Activated CD8-positive, alpha-beta T cell treated with anti-CD3 and anti-CD28 coated beads for 36 hours (primary cell): ENCODE data around the gene NPIPB12. TPM values are rescaled to one million over a fixed set of nuclear protein-coding genes. Genes with fewer than 3 reads are reported as not detected.
"Not testable (repeated sequence)": the region's sequence is repeated elsewhere in the genome, so short reads cannot be mapped to it uniquely, and the experiment has no call there.

Experiments
- ATAC-seq: fragments of 200-7000 bp; cut with Tn5 transposase; one replicate; pipeline ENCODE4 v1.10.0; 2021; ENCODE audit warnings: mild to moderate bottlenecking, moderate library complexity
- CTCF ChIA-PET: fragments of 350-600 bp; sonication (Branson Sonifier 250); formaldehyde crosslinking; loops from one replicate; lab custom pipeline; 2021; ENCODE audit warnings: antibody characterized with exemption; lab: Charles Lee
- POLR2A ChIA-PET: fragments of 350-600 bp; sonication (Branson Sonifier 250); formaldehyde crosslinking; loops from one replicate; lab custom pipeline; 2021; ENCODE audit warnings: antibody characterized with exemption; lab: Charles Lee
- DNase-seq: peaks from one replicate; pipeline ENCODE4 v3.0.0-alpha.2; 2020
- H3K27ac Mint-ChIP-seq: one replicate; pipeline ENCODE4 v1.8.0; 2021; ENCODE audit warnings: mild to moderate bottlenecking, mixed read lengths
- H3K27me3 Mint-ChIP-seq: one replicate; pipeline ENCODE4 v1.8.0; 2021; ENCODE audit warnings: mixed read lengths
- H3K36me3 Mint-ChIP-seq: one replicate; pipeline ENCODE4 v1.8.0; 2021; ENCODE audit warnings: low read depth, mixed read lengths
- H3K4me1 Mint-ChIP-seq: one replicate; pipeline ENCODE4 v1.8.0; 2021; ENCODE audit warnings: low read depth, mixed read lengths
- H3K4me3 Mint-ChIP-seq: one replicate; pipeline ENCODE4 v1.8.0; 2021; ENCODE audit warnings: mild to moderate bottlenecking, moderate library complexity, mixed read lengths
- H3K9me3 Mint-ChIP-seq: one replicate; pipeline ENCODE4 v1.8.0; 2021; ENCODE audit warnings: mixed read lengths
- intact Hi-C: fragments of 100-400 bp; cut with micrococcal nuclease; formaldehyde crosslinking; loops from one replicate; pipeline ENCODE4 v1.10.0; 2022
- total RNA-seq, 2 experiments: library from RNA; stranded (reverse); gene quantifications; one replicate each; pipeline ENCODE4 v1.2.3, GENCODE V29; 2021

Gene NPIPB12
- 10 to 100 TPM; 67.9 to 83.6 TPM for total RNA-seq

GRCh38 chr16:29506308-29506707, at the start of gene NPIPB12:
Gene NPIPB12, minus strand, starts transcription at chr16:29506408.
- CTCF ChIA-PET, H3K4me3 Mint-ChIP-seq, intact Hi-C loops, ATAC-seq, POLR2A ChIA-PET, H3K36me3 Mint-ChIP-seq, H3K4me1 Mint-ChIP-seq, H3K27me3 Mint-ChIP-seq, H3K9me3 Mint-ChIP-seq, DNase-seq, H3K27ac Mint-ChIP-seq: not testable (repeated sequence)

GRCh38 chr16:29521520-29521919, 15.3 kb upstream of the NPIPB12 start:
- CTCF ChIA-PET, ATAC-seq, POLR2A ChIA-PET, H3K36me3 Mint-ChIP-seq, DNase-seq, H3K9me3 Mint-ChIP-seq, intact Hi-C loops, H3K4me3 Mint-ChIP-seq, H3K27ac Mint-ChIP-seq, H3K4me1 Mint-ChIP-seq, H3K27me3 Mint-ChIP-seq: not testable (repeated sequence)

GRCh38 chr16:29482276-29482675, 23.9 kb downstream of the NPIPB12 start:
- H3K9me3 Mint-ChIP-seq, H3K27ac Mint-ChIP-seq, H3K36me3 Mint-ChIP-seq, ATAC-seq, H3K27me3 Mint-ChIP-seq, H3K4me1 Mint-ChIP-seq, H3K4me3 Mint-ChIP-seq, POLR2A ChIA-PET, intact Hi-C loops, CTCF ChIA-PET, DNase-seq: not testable (repeated sequence)

- DNase-seq, H3K4me3 Mint-ChIP-seq, H3K27ac Mint-ChIP-seq, H3K9me3 Mint-ChIP-seq, intact Hi-C loops, POLR2A ChIA-PET, CTCF ChIA-PET, H3K4me1 Mint-ChIP-seq, H3K36me3 Mint-ChIP-seq, H3K27me3 Mint-ChIP-seq: not testable (repeated sequence)
- ATAC-seq: peak; percentile 65
Observed at GRCh38 chr16:29472065-29472464, 34.1 kb downstream of the NPIPB12 start.

- H3K27ac Mint-ChIP-seq, H3K4me3 Mint-ChIP-seq, H3K27me3 Mint-ChIP-seq, H3K4me1 Mint-ChIP-seq, intact Hi-C loops, POLR2A ChIA-PET, H3K9me3 Mint-ChIP-seq, CTCF ChIA-PET, H3K36me3 Mint-ChIP-seq: not testable (repeated sequence)
- ATAC-seq: peak; percentile 7
- peak; percentile 31 for DNase-seq
Observed at GRCh38 chr16:29469660-29470059, 36.5 kb downstream of the NPIPB12 start.

GRCh38 chr16:29467654-29468366, 38.4 kb downstream of the NPIPB12 start:
- H3K9me3 Mint-ChIP-seq, CTCF ChIA-PET: not testable (repeated sequence)

GRCh38 chr16:29466904-29467303, 39.3 kb downstream of the NPIPB12 start:
- H3K4me3 Mint-ChIP-seq, CTCF ChIA-PET, intact Hi-C loops, H3K9me3 Mint-ChIP-seq, POLR2A ChIA-PET, DNase-seq, H3K36me3 Mint-ChIP-seq, H3K27me3 Mint-ChIP-seq, H3K4me1 Mint-ChIP-seq, H3K27ac Mint-ChIP-seq: not testable (repeated sequence)
- peak; percentile 61 for ATAC-seq

More at GRCh38 chr16:29467654-29468366, 38.4 kb downstream of the NPIPB12 start:
- POLR2A ChIA-PET, DNase-seq, H3K27me3 Mint-ChIP-seq, intact Hi-C loops, H3K36me3 Mint-ChIP-seq, H3K4me3 Mint-ChIP-seq, H3K27ac Mint-ChIP-seq, H3K4me1 Mint-ChIP-seq: not testable (repeated sequence)
- peak; percentile 49 for ATAC-seq

GRCh38 chr16:29465985-29466824, 40.0 kb downstream of the NPIPB12 start:
- CTCF ChIA-PET, POLR2A ChIA-PET, H3K36me3 Mint-ChIP-seq, H3K4me1 Mint-ChIP-seq, intact Hi-C loops, DNase-seq, H3K27ac Mint-ChIP-seq, H3K4me3 Mint-ChIP-seq, H3K9me3 Mint-ChIP-seq, H3K27me3 Mint-ChIP-seq: not testable (repeated sequence)
- peak; percentile 60 for ATAC-seq

- H3K4me3 Mint-ChIP-seq, DNase-seq, H3K4me1 Mint-ChIP-seq, intact Hi-C loops, CTCF ChIA-PET, H3K27me3 Mint-ChIP-seq, ATAC-seq, H3K9me3 Mint-ChIP-seq, H3K36me3 Mint-ChIP-seq, POLR2A ChIA-PET, H3K27ac Mint-ChIP-seq: not testable (repeated sequence)
Observed at GRCh38 chr16:29460647-29461030, 45.6 kb downstream of the NPIPB12 start.

- H3K27ac Mint-ChIP-seq, POLR2A ChIA-PET, CTCF ChIA-PET: not testable (repeated sequence)
Observed at GRCh38 chr16:29459706-29460646, 46.2 kb downstream of the NPIPB12 start, which contains the start of gene SULT1A4. Gene SULT1A4, plus strand, starts transcription at chr16:29459913. Its CDS starts 1,473 bp downstream, at chr16:29461386.

GRCh38 chr16:29457660-29458059, 48.5 kb downstream of the NPIPB12 start:
- H3K9me3 Mint-ChIP-seq, H3K36me3 Mint-ChIP-seq, DNase-seq, CTCF ChIA-PET, H3K4me1 Mint-ChIP-seq, POLR2A ChIA-PET, H3K4me3 Mint-ChIP-seq, H3K27me3 Mint-ChIP-seq, ATAC-seq, H3K27ac Mint-ChIP-seq, intact Hi-C loops: not testable (repeated sequence)

More at GRCh38 chr16:29459706-29460646, 46.2 kb downstream of the NPIPB12 start, which contains the start of gene SULT1A4:
- H3K9me3 Mint-ChIP-seq, ATAC-seq, H3K4me3 Mint-ChIP-seq, H3K4me1 Mint-ChIP-seq, H3K27me3 Mint-ChIP-seq, intact Hi-C loops, H3K36me3 Mint-ChIP-seq, DNase-seq: not testable (repeated sequence)
